ENCODE measurements around the gene STPG1.

The STPG1 gene

GRCh38 chr1:24392982-24393650, 20.5 kb downstream of the STPG1 start:
- DNase-seq (ENCODE audit: low read depth), result no peak

DNA sequence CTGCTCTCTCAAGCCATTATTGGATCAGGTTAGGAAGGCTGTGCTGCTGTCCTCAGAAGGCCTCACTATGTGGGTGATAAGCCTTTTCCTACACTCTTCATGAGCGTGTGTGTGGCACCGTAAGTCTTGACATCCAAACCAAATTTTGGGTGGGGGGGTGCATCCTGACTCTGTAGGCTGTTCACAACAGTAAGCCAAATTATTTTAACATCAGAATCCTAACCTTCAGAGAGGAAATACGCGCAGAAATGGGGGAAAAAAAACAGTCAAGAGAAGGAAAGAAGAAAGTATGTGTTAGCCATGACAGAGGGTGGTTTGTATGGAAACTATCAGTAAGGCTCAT, 21.0 kb downstream of the STPG1 start:
- no peak for DNase-seq (ENCODE audit: low read depth)

DNA sequence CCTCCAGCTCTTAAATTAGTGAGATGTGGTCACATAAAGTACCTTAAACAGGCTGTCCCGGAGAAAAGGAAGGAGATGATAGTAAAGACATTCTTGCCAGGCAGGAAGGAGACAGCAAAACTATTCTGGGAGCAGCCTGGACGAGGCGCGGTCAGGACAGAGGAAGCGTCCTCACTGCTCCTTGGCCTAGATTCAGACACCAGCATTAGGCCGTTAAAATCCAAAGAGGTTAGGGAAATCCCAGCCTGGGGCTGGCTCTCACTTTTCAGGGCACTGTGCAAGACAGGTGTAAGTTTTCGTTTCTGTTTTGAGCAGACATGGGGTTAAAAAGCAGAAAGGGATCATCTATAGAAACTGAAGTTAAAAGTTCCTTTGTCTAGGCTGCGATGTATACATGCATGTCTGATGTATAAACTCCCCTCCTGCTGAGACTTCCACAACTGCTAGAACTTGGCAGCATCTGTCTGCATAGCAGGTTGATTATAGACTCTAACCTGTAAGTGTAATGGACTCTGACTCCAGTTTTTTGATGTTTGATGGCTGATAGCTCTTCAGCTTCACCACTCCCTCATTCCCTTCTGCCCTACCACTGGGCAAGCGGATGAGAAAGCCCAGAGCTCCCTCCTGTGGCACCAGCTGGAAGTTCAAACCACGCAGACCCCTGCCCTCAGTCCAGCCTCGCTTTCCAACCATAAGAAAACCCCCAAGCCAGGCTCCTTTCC, 21.5 kb downstream of the STPG1 start:
- peak; percentile 38 for DNase-seq (ENCODE audit: low read depth)

DNA sequence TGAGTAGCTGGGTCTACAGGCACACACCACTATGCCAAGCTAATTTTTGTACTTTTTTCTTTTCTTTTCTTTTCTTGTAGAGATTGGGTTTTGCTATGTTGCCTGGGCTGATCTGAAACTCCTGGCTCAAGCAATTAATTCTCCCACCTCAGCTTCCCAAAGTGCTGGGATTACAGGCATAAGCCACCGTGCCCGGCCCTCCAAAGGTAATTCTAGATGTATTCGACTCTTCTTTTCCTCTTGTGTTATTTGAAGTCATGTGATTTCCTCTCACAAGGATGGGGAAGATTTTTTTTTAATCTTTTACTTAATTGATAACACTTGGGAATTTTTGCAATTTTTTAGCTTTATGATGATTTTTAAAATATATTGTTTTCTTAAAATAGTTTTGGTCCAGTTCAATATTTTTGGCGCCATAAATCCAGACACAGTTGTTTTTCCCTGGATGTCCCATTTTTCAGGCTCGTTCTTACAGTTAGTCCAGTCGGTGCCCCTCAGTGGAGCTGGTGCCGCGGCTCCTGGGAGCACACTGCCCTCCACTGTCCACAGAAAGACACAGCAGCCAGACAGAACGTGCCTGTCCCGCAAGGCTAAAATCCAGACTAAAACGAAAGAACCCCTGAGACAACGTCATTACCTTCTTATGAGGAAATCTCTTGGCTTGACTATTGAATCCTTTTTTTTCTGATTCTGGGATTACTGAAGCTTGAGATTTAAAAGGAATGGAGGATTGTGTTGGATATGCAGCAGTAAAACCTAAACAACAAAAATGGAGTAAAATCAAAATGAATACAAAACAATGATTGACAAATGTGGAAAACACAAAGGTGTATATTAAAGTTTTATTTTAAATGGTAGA, 22.4 kb downstream of the STPG1 start:
- peak; percentile 48 for DNase-seq (ENCODE audit: low read depth)

GRCh38 chr1:24389231-24389678, 24.3 kb downstream of the STPG1 start:
- no peak for DNase-seq (ENCODE audit: low read depth)

DNA sequence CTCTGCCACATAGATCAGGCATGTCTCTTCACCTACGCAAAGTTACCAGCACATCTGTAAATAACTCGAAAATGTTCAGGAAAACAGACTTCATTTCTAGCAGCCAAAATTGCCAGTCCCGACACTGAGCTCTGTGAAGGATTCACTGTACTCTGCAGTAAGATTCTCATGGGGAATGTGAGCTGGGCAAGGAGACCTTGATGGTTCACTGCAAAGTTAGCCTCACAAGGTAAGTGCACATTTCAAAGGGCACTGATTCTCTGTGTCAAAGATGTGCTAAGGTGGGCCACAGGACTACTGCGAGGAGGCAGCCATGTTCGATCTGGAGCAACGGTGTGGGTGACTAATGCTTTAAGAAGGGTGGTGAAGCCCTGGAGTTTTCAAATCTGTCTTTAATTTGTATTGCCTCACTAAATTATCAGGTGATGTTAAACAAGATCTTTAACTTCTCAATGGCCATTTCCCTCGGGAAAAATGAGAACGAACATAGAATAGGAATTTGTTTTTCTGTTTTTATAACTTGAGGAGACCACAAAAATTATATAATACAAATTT, 25.2 kb downstream of the STPG1 start:
- no peak for DNase-seq (ENCODE audit: low read depth)

- no peak for DNase-seq (ENCODE audit: low read depth)
Measured at GRCh38 chr1:24387636-24388175, 25.9 kb downstream of the STPG1 start.

DNA sequence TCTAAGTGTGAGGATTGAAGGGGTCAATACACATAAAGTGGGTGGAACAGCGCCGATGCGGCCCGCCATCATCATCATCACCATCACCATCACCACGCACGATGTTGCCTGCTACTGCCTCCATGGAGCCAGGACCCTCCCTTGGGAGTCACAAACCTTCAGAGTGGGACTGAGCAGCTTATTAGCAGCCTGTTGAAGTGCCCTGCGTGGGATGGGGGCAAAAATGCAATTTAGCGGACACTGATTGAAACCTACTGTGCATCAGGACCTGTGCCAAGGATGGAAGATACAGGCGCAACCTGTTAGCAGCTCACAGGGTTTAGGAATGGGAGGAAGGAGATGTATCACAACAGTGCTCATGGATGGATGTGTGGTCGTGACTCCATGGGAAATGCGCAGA, 26.7 kb downstream of the STPG1 start:
- DNase-seq (ENCODE audit: low read depth), result no peak

GRCh38 chr1:24386241-24386640, 27.3 kb downstream of the STPG1 start:
- no peak for DNase-seq (ENCODE audit: low read depth)

- no peak for DNase-seq (ENCODE audit: low read depth)
Measured at GRCh38 chr1:24385160-24385940, 28.2 kb downstream of the STPG1 start.

- no peak for DNase-seq (ENCODE audit: low read depth)
Measured at GRCh38 chr1:24384251-24385090, 29.1 kb downstream of the STPG1 start.

DNA sequence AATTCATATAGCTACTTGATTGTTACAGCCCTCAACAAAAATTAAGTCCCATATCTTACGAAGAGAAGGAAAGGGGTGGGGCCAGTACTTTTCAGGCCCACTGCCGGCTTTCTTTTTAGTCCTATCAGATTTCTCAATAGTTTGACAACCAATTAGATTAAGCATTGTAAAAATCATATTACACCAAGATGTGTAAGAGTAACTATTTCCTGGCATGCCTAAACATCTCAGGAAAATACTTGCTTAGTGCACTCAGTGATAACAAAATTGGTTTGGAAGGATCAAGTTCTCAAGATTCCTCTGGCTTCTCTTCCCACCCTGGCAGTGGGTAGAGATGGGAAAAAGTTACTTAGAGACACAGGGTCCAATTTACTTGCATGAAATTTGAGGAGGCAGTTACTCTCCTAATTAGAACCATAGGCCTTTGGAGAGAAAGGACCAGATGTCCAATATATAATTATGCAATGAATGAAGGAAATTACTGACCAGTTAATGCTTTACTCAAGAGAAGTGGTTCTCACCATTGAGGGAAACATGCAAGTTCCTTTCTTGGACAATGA, 30.1 kb downstream of the STPG1 start:
- DNase-seq (ENCODE audit: low read depth), result no peak

- no peak for DNase-seq (ENCODE audit: low read depth)
Measured at GRCh38 chr1:24382165-24382577, 31.4 kb downstream of the STPG1 start.

- no peak for DNase-seq (ENCODE audit: low read depth)
Measured at GRCh38 chr1:24381256-24381655, 32.3 kb downstream of the STPG1 start.

DNA sequence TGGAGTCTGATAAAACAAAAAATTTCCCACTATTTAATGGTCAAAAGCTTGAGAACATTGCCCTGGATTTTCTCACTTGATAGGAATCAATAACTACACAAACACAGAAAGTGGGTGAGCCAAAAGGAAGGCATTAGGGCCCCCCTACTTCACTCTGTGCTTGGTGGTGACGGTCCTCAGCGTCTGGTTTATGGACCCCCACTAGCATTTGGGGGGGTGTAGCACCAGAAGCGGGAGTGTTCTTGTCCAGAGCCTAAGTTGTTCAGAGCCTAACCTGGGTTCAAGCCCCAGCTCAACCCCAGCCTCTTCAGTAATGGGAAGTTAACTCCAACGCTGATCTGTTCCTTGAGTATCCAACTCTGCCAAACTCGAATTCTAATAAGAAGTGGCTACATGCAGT, 33.1 kb downstream of the STPG1 start:
- no peak for DNase-seq (ENCODE audit: low read depth)

GRCh38 chr1:24379733-24380315, 33.8 kb downstream of the STPG1 start:
- DNase-seq (ENCODE audit: low read depth), result no peak

- no peak for DNase-seq (ENCODE audit: low read depth)
Measured at GRCh38 chr1:24374891-24375786, 38.4 kb downstream of the STPG1 start.

DNA sequence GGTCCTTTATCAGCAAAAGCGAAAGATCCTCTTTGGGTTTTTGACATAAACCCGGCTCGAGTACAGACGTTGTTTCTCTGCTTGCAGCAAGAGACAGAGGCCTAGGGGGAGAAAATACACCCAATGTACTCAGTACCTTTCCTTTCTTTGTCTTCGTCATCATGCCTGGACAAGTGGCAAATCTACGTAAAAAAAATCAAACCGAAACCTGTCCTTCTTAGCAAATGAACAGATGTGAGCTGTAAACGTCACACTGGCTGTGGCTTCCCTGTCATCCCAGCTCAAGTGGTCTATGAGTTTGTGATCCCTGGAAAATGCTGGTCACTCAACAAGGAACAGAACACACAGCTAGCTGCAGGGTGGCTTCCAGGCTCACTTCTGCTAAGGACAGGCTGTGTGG, 39.9 kb downstream of the STPG1 start:
- no peak for DNase-seq (ENCODE audit: low read depth)

DNA sequence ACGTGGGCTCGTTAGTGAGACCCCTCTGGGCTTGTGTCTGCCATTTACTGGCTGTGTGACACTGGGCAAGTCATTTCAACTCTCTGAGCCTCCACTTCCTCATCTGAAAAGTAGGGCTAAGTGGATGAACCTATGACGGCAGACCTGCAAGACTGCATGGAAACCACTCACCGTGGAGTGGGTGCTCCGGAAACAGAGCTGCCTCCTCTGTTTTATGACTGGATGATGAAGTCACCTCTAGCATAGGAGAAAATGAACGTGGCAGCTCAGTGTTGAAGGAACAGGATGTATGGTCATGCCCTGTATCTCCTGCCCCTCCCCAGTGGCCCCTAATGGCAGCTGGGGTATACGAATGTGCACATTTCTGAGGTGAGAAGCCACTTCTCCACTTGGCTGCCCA, 40.5 kb downstream of the STPG1 start:
- no peak for DNase-seq (ENCODE audit: low read depth)

All from activated gamma-delta T cell treated with anti-CD3 and anti-CD28 coated beads, Interleukin-2, amount 50 U/mL, for 16 hours (primary cell).